Suprapubic skin (tissue), 4 donors: ENCODE measurements around the gene PITHD1.

Source experiments
- CTCF ChIP-seq, 2 donors: fragments of 200-600 bp in 1 of 2; fragments of 450-650 bp in 1 of 2; sonication (generic) in 1 of 2; IDR thresholded peaks; one replicate each; pipeline ENCODE4 v1.5.1; 2016 to 2019; ENCODE audit warnings: antibody characterized with exemption in 2 of 2, mild to moderate bottlenecking in 1 of 2, moderate library complexity in 1 of 2
- POLR2A ChIP-seq, 2 donors: fragments of 450-650 bp; IDR thresholded peaks; one replicate each; pipeline ENCODE4 v1.6.1; 2017; ENCODE audit warnings: antibody characterized with exemption in 2 of 2, mild to moderate bottlenecking in 2 of 2, moderate library complexity in 2 of 2
- POLR2AphosphoS5 ChIP-seq, 3 donors: sonication (generic); formaldehyde crosslinking; IDR thresholded peaks; one replicate each; pipeline ENCODE4 v1.6.1; 2017; ENCODE audit warnings: antibody characterized with exemption in 3 of 3

- TF ChIP-seq POLR2A (IDR thresholded peaks at IDR 0.05) (no peak), CTCF (IDR thresholded peaks at IDR 0.05) (no peak), POLR2AphosphoS5 (IDR thresholded peaks at IDR 0.05) (no peak)
Measured at GRCh38 chr1:23827717-23828116, 49.5 kb downstream of the PITHD1 start.
